ENCODE results near the gene DRAM1. TPM values are rescaled to one million over a fixed set of nuclear protein-coding genes. Genes with fewer than 3 reads are reported as not detected.

DRAM1 gene
- total and polyA plus RNA-seq, 10 of the 15 experiments (the other 5 are each of a cell fraction or from before 2014, with no cell fraction given) = 22.4 to 91.5 (median 41.4) TPM

- TF ChIP-seq E2F8 (IDR thresholded peaks at IDR 0.05; ENCODE audit: low read depth, partially characterized antibody) (no peak), WRNIP1 (IDR thresholded peaks at IDR 0.05; ENCODE audit: borderline replicate concordance, low read depth, low read length) (no peak)
These were observed 77.3 kb downstream of the DRAM1 start (continued) for GRCh38 chr12:101954676-101955075.

- H3K27ac ChIP-seq (ENCODE audit: control insufficient read depth, insufficient read depth) = no peak overlapping the region
- in situ Hi-C loops (cut with MboI) = no loop called here
- intact Hi-C loops (cut with micrococcal nuclease; ENCODE audit: unreplicated experiment) = no loop called here
- POLR2A ChIA-PET = interaction anchor here (0.6 kb wide), 1 partner anchor 176 kb away, joined by 3 read pairs; no protein-coding TSS in a partner anchor
- no peaks in the 10 kb centered on the region for H4K20me1 ChIP-seq (ENCODE audit: control insufficient read depth, insufficient read depth)
- H3K4me2 ChIP-seq (ENCODE audit: control insufficient read depth, insufficient read depth) = no peak overlapping the region
- H3K36me3 ChIP-seq (ENCODE audit: control insufficient read depth in 2 of 2, insufficient read depth in 2 of 2, low read length in 1 of 2) = peaks cover 1 to 20% of the 10 kb centered on the region in 2 experiments
- CTCF ChIA-PET = interaction anchor here (0.9 to 1.6 kb wide), 4 partner anchors 15 to 854 kb away, joined by 3 read pairs; no protein-coding TSS in a partner anchor
- no peak for DNase-seq (ENCODE audit: low read depth, low spot score)
- H3K27me3 ChIP-seq (replicated peaks in 1 of 2; ENCODE audit: control insufficient read depth in 2 of 2, insufficient read depth in 2 of 2, low read length in 1 of 2) = no peaks in the 10 kb centered on the region
- 86% methylated on average over 9 of the region's 9 CpGs for WGBS (ENCODE audit: insufficient coverage, insufficient replicate concordance, low lambda C conversion rate, missing lambda C conversion rate)
- no peak for TF ChIP-seq USF2 (IDR thresholded peaks at IDR 0.05; ENCODE audit: borderline replicate concordance, low read depth, low read length)
- TF ChIP-seq MEF2A (IDR thresholded peaks at IDR 0.05; ENCODE audit: insufficient read depth, low read depth, low read length) = no peak
- no peak for TF ChIP-seq CREB1 (IDR thresholded peaks at IDR 0.05; ENCODE audit: low read depth)
- no peak for TF ChIP-seq TCF12 (IDR thresholded peaks at IDR 0.05; ENCODE audit: low read depth, low read length)
- TF ChIP-seq KLF5 (IDR thresholded peaks at IDR 0.05; ENCODE audit: partially characterized antibody) = no peak
- no peak for TF ChIP-seq CHD2 (IDR thresholded peaks at IDR 0.05; ENCODE audit: borderline replicate concordance, low read depth, low read length)
- SMC1A ChIA-PET (ENCODE audit: uncharacterized antibody, unreplicated experiment) = interaction anchor here (0.5 to 2.0 kb wide), 5 partner anchors 9 to 1447 kb away, joined by 3 to 9 read pairs (median 3); no protein-coding TSS in a partner anchor
- H3K9me3 ChIP-seq (replicated peaks; ENCODE audit: control insufficient read depth, insufficient read depth, low read length) = peaks cover 6% of the 10 kb centered on the region; the same call in 1 of the 3 replicates
- FAIRE-seq = no peak
- no TSS peak for BruUV-seq (replicated peaks)
- no peak overlapping the region for H3K9ac ChIP-seq (ENCODE audit: control insufficient read depth, insufficient read depth, low read length)
- H3K79me2 ChIP-seq (ENCODE audit: control insufficient read depth, insufficient read depth, low read length) = peaks cover 23% of the 10 kb centered on the region
- no peak overlapping the region for H2AFZ ChIP-seq (ENCODE audit: control insufficient read depth, low read depth, low read length)
- no peak overlapping the region for H3K4me3 ChIP-seq
- RAD21 ChIA-PET (ENCODE audit: unreplicated experiment) = no interaction called here
- H3K4me1 ChIP-seq (ENCODE audit: control insufficient read depth, insufficient read depth, low read length) = no peaks in the 10 kb centered on the region
- no peak for ATAC-seq
These were observed 80.0 kb downstream of the DRAM1 start for GRCh38 chr12:101957252-101957959.
